ENCODE data around the gene ETNK1. TPM values are rescaled to one million over a fixed set of nuclear protein-coding genes. Genes with fewer than 3 reads are reported as not detected.
A peak's percentile ranks its signal among the peaks of the same experiment; 100 is the strongest.

Gene ETNK1
- total RNA-seq, 2 donors from 2014 or later, result 23.9 to 25.1 TPM

DNA sequence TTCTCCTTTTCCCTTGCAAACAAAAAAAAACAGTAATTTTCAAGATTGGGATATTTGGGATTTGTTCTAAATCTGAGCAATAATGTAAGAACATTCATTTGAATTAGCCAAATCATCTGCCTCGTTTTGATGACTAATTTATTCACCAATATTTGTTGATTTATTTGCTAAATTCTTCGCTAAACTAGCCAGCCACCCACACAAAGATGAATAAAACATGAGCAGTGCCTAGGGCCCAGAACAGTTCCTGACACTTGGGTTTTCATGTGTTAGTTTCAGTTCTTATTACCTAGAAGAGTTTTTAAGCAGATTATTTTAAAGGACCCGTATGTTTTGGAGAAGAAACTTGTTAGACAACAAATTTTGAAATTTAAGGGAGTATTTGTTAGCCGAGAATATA is 1.4 kb downstream of the ETNK1 start:
- peak overlapping the region in 1 of 2 donors; percentile 65 for H3K4me3 ChIP-seq
- peak overlapping the region in 3 of 4 donors; percentile 92 to 98 (median 95) for H3K27ac ChIP-seq
- TF ChIP-seq, protein P1, sequence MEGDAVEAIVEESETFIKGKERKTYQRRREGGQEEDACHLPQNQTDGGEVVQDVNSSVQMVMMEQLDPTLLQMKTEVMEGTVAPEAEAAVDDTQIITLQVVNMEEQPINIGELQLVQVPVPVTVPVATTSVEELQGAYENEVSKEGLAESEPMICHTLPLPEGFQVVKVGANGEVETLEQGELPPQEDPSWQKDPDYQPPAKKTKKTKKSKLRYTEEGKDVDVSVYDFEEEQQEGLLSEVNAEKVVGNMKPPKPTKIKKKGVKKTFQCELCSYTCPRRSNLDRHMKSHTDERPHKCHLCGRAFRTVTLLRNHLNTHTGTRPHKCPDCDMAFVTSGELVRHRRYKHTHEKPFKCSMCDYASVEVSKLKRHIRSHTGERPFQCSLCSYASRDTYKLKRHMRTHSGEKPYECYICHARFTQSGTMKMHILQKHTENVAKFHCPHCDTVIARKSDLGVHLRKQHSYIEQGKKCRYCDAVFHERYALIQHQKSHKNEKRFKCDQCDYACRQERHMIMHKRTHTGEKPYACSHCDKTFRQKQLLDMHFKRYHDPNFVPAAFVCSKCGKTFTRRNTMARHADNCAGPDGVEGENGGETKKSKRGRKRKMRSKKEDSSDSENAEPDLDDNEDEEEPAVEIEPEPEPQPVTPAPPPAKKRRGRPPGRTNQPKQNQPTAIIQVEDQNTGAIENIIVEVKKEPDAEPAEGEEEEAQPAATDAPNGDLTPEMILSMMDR (IDR thresholded peaks at IDR 0.05), result no peak
- TF ChIP-seq POLR2A (IDR thresholded peaks at IDR 0.05), result no peak
- 7 to 13% methylated on average over 4 of the region's 4 CpGs for WGBS, 2 donors
- no peaks in the 10 kb centered on the region for H3K36me3 ChIP-seq (replicated peaks in 1 of 2; ENCODE audit: insufficient read depth in 1 of 2, low read depth in 2 of 2)
- intact Hi-C loops (cut with DNase I), result loop anchor here (10.0 kb wide), 1 partner anchor 82 kb away; the partner anchor contains the start of gene C2CD5
- no peak for ATAC-seq
- H3K9me3 ChIP-seq, result no peaks in the 10 kb centered on the region
- DNase-seq, result peak in 1 of 4 donors; percentile 12
- peaks cover 31% of the 10 kb centered on the region for H3K4me1 ChIP-seq
- H3K27me3 ChIP-seq, result no peaks in the 10 kb centered on the region

DNA sequence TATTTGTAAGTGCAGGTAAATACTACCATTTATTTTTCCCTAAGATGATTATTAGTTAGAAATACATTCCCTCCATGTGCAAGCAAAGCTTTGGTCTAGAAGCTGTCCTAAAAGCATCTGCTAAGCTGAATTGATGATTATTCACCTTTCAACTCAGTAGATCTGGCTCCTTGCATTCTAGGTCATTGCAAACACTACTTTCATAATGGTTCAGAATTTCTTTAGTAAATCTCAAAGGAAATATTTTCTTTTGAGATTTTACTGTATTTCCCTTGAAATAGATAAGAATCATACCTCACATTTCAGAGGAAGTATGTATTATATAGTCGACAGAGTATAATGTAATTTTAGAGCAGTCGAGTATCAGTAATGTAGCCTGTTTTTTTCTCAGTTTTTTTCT is 2.4 kb downstream of the ETNK1 start:
- Histone ChIP-seq H3K36me3 (replicated peaks in 1 of 2; ENCODE audit: insufficient read depth in 1 of 2, low read depth in 2 of 2) (no peaks in the 10 kb centered on the region), H3K9me3 (no peaks in the 10 kb centered on the region), H3K4me1 (peaks cover 31% of the 10 kb centered on the region), H3K4me3 (no peak overlapping the region), H3K27ac (peak overlapping the region in 3 of 4 donors; percentile 29 to 98 (median 43)), H3K27me3 (no peaks in the 10 kb centered on the region)
- no peak for TF ChIP-seq POLR2A (IDR thresholded peaks at IDR 0.05)
- TF ChIP-seq, protein P1 (IDR thresholded peaks at IDR 0.05), result no peak
- 23 to 24% methylated on average over 2 of the region's 2 CpGs for WGBS, 2 donors
- DNase-seq (no peak), ATAC-seq (no peak)
- intact Hi-C loops (cut with DNase I), result loop anchor here (10.0 kb wide), 1 partner anchor 83 kb away; the partner anchor contains the start of gene C2CD5

DNA sequence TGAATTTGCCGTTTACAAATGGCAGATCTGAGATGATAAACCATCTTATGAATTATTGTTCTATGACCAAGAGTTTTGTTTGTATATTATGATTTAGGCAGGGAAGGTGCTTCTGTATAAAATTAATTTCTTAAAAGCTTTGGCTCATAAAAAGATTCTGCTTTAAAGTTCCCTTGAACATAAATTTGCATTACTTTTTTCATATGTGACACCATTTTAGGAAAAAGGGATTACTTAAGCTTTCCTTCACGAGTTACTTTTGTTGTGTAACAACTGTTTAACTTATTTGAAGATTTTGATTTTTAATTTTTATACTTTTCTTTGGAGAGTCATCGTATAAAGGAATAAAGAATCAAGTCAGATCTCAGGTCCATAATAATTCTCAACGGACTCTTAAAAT is 3.3 kb downstream of the ETNK1 start:
- no peak for ATAC-seq
- H3K27me3 ChIP-seq, result no peaks in the 10 kb centered on the region
- peaks cover 31% of the 10 kb centered on the region for H3K4me1 ChIP-seq
- no peak for DNase-seq
- TF ChIP-seq, protein P1 (IDR thresholded peaks at IDR 0.05), result no peak
- no peak for TF ChIP-seq POLR2A (IDR thresholded peaks at IDR 0.05)
- H3K9me3 ChIP-seq, result no peaks in the 10 kb centered on the region
- no peak overlapping the region for H3K4me3 ChIP-seq
- peak overlapping the region in 1 of 4 donors; percentile 1 for H3K27ac ChIP-seq
- no peaks in the 10 kb centered on the region for H3K36me3 ChIP-seq (replicated peaks in 1 of 2; ENCODE audit: insufficient read depth in 1 of 2, low read depth in 2 of 2)
- WGBS, 2 donors, result 54 to 60% methylated on average over 4 of the region's 4 CpGs
- intact Hi-C loops (cut with DNase I), result loop anchor here (10.0 kb wide), 1 partner anchor 83 kb away; the partner anchor contains the start of gene C2CD5

DNA sequence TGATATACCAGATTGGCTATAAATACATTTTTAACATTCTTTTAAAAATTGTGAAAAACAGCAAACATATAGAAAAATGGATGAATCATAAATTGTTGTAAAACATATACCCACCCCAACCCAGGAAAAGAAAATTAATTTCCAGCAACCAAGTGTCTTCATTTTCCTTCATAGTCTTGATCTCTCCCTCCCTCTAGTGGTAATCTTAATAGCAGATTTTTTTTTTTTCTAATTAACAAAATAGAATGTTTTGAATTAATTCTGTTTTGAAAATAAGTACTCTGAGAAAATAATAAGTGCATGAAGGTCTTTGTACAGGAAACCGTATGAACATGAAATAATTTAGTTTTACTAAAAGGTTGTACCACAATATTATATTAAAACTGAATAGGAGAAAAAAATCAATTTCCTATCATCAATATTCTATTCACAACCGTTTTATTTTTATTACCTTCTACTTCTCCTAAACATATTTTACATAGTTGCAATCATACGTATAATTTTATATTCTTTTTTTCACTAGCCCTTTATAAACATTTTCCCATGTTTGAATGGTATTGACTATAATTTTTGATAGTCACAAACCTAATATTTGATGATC is 7.0 kb downstream of the ETNK1 start:
- Histone ChIP-seq H3K27ac (no peak overlapping the region), H3K36me3 (replicated peaks in 1 of 2; ENCODE audit: insufficient read depth in 1 of 2, low read depth in 2 of 2) (no peaks in the 10 kb centered on the region), H3K4me3 (no peak overlapping the region), H3K9me3 (no peaks in the 10 kb centered on the region), H3K4me1 (peaks cover 24% of the 10 kb centered on the region), H3K27me3 (no peaks in the 10 kb centered on the region)
- TF ChIP-seq POLR2A (IDR thresholded peaks at IDR 0.05), result no peak
- TF ChIP-seq, protein P1 (IDR thresholded peaks at IDR 0.05), result peak; percentile 20 to 59 (median 57)
- no peak for DNase-seq
- 43 to 45% methylated on average over 3 of the region's 3 CpGs for WGBS, 2 donors
- ATAC-seq, result no peak
- intact Hi-C loops (cut with DNase I), result no loop called here

DNA sequence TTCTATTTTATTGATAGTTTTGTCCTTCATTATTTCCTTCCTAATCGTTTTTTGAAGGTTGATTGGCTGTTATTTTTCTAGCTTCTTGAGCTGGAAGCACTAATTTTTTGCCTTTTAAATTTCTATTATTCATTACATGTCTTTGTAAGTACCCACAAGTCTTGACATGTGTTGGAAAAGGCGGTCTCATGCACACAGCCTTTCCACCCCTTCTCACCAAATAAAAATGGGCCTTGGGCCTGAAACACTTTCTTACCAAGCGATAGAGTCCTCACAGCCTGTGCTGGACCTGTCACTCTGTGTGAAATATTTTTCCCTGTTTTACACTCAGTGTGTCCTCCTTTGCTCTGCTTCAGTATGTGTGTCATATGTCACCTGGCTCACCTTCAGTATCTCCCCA is 9.9 kb downstream of the ETNK1 start:
- no peaks in the 10 kb centered on the region for H3K36me3 ChIP-seq (replicated peaks in 1 of 2; ENCODE audit: insufficient read depth in 1 of 2, low read depth in 2 of 2)
- TF ChIP-seq, protein P1 (IDR thresholded peaks at IDR 0.05), result no peak
- no peak for TF ChIP-seq POLR2A (IDR thresholded peaks at IDR 0.05)
- H3K27ac ChIP-seq, result no peak overlapping the region
- H3K9me3 ChIP-seq, result no peaks in the 10 kb centered on the region
- H3K4me1 ChIP-seq, result no peaks in the 10 kb centered on the region
- DNase-seq (no peak), ATAC-seq (no peak)
- WGBS, 2 donors, result 83 to 90% methylated on average over 3 of the region's 3 CpGs
- no peak overlapping the region for H3K4me3 ChIP-seq
- H3K27me3 ChIP-seq, result no peaks in the 10 kb centered on the region
- intact Hi-C loops (cut with DNase I), result no loop called here
